ENCODE data around the gene PIPOX.

DNA sequence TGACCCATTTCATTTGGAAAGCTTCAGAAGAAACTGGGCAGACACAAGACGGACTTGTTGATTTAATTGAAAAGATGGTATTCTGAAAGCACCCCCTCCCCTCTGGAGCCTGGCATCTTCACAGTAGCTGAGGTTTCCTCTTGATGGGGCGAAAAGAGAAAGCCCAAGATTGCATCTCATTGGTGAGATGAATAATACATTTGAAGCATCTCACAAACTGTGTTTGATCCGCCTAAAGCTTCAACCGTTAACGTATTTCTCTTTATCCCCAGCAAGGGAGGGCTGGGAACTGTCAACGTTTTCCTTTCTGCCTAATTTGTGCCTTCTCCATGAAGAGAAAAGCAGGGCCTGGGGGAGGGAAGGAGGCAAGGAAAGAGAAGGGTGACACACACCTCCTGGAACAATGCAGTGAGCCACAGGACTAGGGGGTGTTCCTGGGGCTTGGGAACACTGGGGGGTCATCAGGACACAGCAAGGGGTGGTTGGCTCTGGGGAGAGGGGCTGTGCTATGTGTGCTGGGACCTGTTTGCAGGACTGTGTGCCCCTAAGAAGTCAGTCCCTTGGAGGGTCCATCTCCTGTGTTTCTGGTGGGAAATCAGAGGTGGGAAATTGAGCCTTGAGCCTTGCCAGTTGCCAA is 18.5 kb upstream of the PIPOX start:
- no peak for TF ChIP-seq POLR2A (IDR thresholded peaks at IDR 0.05)
- TF ChIP-seq, protein P1, sequence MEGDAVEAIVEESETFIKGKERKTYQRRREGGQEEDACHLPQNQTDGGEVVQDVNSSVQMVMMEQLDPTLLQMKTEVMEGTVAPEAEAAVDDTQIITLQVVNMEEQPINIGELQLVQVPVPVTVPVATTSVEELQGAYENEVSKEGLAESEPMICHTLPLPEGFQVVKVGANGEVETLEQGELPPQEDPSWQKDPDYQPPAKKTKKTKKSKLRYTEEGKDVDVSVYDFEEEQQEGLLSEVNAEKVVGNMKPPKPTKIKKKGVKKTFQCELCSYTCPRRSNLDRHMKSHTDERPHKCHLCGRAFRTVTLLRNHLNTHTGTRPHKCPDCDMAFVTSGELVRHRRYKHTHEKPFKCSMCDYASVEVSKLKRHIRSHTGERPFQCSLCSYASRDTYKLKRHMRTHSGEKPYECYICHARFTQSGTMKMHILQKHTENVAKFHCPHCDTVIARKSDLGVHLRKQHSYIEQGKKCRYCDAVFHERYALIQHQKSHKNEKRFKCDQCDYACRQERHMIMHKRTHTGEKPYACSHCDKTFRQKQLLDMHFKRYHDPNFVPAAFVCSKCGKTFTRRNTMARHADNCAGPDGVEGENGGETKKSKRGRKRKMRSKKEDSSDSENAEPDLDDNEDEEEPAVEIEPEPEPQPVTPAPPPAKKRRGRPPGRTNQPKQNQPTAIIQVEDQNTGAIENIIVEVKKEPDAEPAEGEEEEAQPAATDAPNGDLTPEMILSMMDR (IDR thresholded peaks at IDR 0.05): no peak

All from sigmoid colon (tissue), 3 donors.